ENCODE measurements around the gene COL24A1.
"Not testable (repeated sequence)": the region's sequence is repeated elsewhere in the genome, so short reads cannot be mapped to it uniquely, and the experiment has no call there.

The COL24A1 gene

GRCh38 chr1:85983316-85983715, 173.3 kb downstream of the COL24A1 start:
- no peak for DNase-seq

- no peak for DNase-seq
Measured at GRCh38 chr1:85976516-85977205, 179.9 kb downstream of the COL24A1 start.

GRCh38 chr1:85975912-85976371, 180.6 kb downstream of the COL24A1 start:
- peak; percentile 2 for DNase-seq

GRCh38 chr1:85962457-85962856, 194.1 kb downstream of the COL24A1 start:
- no peak for DNase-seq

GRCh38 chr1:85957760-85958159, 198.8 kb downstream of the COL24A1 start:
- DNase-seq = no peak

- DNase-seq = not testable (repeated sequence)
Measured at GRCh38 chr1:85955218-85955617, 201.4 kb downstream of the COL24A1 start.

GRCh38 chr1:85952460-85952859, 204.1 kb downstream of the COL24A1 start:
- peak; percentile 47 for DNase-seq

GRCh38 chr1:85947186-85947585, 209.4 kb downstream of the COL24A1 start:
- DNase-seq = no peak

- no peak for DNase-seq
Measured at GRCh38 chr1:85943945-85944344, 212.6 kb downstream of the COL24A1 start.

GRCh38 chr1:85943526-85943925, 213.0 kb downstream of the COL24A1 start:
- DNase-seq = no peak

GRCh38 chr1:85940656-85941306, 215.8 kb downstream of the COL24A1 start:
- DNase-seq = no peak

- DNase-seq = no peak
Measured at GRCh38 chr1:85938829-85939228, 217.7 kb downstream of the COL24A1 start.

- no peak for DNase-seq
Measured at GRCh38 chr1:85936470-85936869, 220.1 kb downstream of the COL24A1 start.

GRCh38 chr1:85936057-85936456, 220.5 kb downstream of the COL24A1 start:
- DNase-seq = no peak

GRCh38 chr1:85935234-85935633, 221.3 kb downstream of the COL24A1 start:
- no peak for DNase-seq

- DNase-seq = no peak
Measured at GRCh38 chr1:85934516-85934915, 222.1 kb downstream of the COL24A1 start.

- no peak for DNase-seq
Measured at GRCh38 chr1:85933961-85934360, 222.6 kb downstream of the COL24A1 start.

GRCh38 chr1:85911742-85912141, 244.8 kb downstream of the COL24A1 start:
- DNase-seq = no peak

- DNase-seq = no peak
Measured at GRCh38 chr1:85900921-85901320, 255.7 kb downstream of the COL24A1 start.

- DNase-seq = no peak
Measured at GRCh38 chr1:85898861-85899260, 257.7 kb downstream of the COL24A1 start.

GRCh38 chr1:85894651-85895050, 261.9 kb downstream of the COL24A1 start:
- DNase-seq = no peak

- no peak for DNase-seq
Measured at GRCh38 chr1:85892366-85892765, 264.2 kb downstream of the COL24A1 start.

GRCh38 chr1:85889870-85890269, 266.7 kb downstream of the COL24A1 start:
- DNase-seq = no peak

GRCh38 chr1:85888921-85889320, 267.7 kb downstream of the COL24A1 start:
- no peak for DNase-seq

All from NCI-H2081 treated with DMSO at 0.1 percent for 48 hours (cell line).